ENCODE measurements around the gene COPB2.

- no peak for TF ChIP-seq CTCF (IDR thresholded peaks at IDR 0.05)
- TF ChIP-seq POLR2A (IDR thresholded peaks at IDR 0.05), result no peak
These were observed 461 bp downstream of the COPB2 start for GRCh38 chr3:139388821-139389551.

Data from thyroid gland (tissue), 4 donors.